ENCODE results near the gene TMEM175.
"Not testable (repeated sequence)": the region's sequence is repeated elsewhere in the genome, so short reads cannot be mapped to it uniquely, and the experiment has no call there.

Gene TMEM175

DNA sequence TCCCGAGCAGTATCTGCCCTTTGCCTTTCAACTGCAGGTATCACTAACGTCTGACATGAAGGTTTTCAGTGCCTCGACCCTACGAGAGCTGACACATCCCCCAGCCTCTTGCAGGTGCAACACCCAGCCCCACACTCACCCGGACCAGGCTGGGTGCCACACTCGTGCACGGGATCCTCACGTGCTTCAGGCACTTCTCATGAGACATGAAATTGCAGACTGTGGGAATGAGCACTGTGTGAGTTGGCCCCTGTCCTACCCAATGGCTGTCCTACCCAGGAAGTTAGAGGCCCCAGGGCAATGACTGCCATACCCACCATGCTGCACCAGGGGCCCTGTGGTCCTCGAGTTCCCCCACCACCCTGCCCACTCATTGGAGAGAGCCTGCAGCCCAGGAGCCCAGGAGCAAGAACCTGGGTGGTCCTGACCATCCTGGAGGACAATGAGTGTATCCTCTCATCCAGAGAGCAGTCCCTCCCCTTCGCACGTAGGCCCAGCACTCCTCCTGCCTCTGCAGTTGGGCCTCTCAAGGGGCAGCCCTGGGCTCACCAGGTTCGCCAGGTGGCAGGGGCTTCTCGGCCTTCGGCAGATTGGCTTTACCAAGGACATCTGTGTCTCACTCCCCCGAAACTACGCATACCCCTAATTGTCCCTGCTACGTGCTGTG is 38.7 kb downstream of the TMEM175 start:
- no peak for DNase-seq (ENCODE audit: low spot score)

DNA sequence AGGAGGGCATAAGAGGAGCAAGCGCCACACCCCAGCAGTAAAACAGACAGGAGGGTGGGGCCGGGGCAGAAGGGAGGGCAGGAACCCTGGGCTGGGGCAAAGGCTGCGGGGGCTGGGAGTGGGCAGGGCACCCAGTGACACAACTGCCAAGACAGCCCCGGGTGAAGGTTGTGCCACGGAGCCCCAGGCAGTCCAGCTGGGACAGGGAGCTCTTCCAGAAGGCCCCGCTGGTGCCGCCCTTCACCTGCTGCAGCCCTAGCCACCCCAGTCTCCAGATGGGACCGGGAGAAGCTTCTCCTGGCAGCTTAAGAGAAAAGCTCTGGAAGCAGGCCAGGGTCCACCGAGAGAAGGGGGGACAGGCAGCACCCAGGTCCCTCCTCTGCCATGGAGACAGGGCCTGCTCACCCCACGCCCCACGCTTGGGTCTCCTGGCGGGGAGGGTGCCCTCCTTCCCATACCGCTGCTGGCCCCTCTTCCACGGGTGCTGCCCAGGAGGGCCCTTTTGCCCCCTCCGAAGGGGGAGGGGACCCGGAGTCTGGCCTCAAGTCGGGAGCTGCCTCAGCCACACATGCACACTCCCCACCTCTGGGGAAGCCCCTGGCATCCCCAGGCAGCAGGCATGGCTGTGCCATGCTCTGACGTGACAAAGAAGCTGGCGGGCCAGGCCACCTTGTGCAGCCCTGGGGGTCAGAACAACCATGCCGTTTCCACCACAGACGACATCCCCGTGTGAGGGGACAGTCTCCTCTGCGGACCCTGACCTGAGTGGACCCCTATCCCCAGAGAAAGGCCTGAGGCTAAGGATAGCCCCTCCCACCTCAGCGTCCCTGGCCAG is 39.6 kb downstream of the TMEM175 start:
- no peak for DNase-seq (ENCODE audit: low spot score)

DNA sequence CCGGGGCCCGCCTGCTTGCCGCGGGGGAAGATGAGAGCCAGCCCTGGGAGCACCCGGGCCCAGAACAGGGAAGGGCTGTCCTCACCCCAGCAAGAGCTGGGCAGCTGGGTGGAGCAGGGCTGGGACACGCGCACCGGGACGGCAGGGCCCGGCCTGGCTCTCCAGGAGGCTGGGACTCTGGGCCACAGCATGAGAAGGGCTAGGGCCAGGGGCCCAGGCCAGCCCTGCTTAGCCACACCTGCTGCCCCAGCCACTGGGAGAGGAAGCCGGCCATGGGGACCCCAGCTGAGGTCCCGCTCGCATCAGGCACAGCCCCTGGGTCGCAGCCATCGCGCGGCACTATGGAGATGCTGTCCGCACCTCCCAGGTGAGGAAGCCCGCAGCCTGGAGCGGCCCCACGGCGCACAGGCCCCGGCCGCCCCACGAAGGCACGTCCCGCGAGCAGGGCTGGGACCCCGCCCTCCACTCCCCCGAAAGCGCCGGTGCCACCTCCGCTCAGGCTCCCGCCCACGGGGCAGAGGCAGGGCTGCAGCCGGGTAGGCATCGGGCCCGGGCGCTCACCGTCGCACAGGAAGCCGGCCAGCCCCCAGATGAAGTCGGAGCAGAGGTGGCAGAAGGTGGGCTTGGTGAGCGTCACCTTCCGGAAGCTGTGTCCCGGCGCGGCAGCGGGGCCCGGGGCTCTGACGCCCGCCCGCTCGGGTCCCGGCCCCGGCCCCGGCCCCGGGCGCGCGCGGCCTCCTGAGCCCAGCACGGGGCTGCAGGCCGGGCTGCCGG is 40.6 kb downstream of the TMEM175 start:
- DNase-seq (ENCODE audit: low spot score) = peak; percentile 27

DNA sequence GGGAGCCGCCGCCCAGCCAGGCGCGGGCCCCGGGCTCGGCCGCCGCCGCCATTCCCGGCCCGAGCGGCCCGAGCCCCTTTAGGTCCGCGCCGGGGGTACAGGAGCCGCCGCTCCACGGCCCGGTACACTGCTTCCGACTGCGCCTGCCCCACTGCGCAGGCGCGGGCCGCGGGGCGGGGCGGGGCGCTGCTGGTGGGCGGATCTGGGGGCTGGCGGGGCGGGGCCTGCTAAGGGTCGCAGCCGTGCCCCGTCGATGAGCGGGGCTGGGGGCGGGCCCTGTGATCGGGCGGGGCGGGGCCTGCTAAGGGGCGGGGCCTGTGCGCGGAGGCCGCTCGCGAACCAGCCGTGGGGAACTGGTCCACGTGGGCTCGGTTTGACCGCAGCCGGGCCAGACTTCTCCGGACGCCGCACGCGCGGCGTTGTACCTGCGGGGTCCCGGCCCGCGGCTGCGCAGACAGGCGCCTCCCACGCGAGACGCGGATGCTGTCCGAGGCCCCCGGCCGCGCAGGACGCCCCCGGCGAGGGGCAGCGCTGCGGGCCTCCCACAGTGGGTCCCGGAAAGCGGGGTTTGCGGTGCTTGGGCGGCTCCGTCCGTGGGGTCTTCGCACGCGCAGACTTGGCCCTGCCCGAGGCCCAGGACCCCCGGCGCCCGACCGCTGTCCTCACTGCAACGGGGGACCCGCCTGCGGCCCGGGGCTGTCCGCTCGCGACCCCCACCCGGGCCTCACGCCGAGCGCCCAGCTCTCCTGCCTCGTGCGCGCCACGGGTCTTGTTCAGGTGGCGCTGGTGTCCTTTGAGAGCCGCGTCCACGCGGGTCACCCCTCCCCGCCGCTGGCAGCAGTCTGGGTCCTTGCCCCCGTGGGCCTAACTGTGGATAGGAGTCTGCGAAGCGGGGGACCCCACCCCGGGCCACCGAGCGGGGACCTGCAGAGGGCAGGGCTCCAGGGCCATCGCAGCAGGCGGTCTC is 41.5 kb downstream of the TMEM175 start, which contains the start of gene DGKQ:
TSS of gene DGKQ (minus strand) at position 139 of the 967 bp plus-strand sequence. CDS start at position 52, 87 bp downstream.
- DNase-seq (ENCODE audit: low spot score) = peak; percentile 87

DNA sequence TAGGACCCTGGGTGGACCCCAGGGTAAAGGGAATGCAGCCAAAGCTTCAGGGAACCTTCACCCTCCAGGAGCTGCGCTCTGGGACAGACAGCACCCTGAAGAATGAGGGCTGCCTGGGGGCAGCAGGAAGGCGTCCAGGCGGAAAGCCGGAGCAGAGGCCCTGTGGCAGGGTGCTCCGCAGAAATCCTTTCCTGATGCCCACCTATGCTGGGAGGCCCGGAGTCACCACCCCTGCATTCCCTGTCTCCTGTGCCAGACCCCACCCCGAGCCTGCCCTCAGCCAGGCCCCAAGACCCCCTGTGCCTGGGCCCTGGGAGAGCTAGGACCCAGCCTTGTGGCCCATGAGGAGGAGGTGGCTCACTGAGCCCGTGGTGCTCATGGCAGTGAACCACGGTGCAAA is 42.4 kb downstream of the TMEM175 start:
- DNase-seq (ENCODE audit: low spot score) = no peak

DNA sequence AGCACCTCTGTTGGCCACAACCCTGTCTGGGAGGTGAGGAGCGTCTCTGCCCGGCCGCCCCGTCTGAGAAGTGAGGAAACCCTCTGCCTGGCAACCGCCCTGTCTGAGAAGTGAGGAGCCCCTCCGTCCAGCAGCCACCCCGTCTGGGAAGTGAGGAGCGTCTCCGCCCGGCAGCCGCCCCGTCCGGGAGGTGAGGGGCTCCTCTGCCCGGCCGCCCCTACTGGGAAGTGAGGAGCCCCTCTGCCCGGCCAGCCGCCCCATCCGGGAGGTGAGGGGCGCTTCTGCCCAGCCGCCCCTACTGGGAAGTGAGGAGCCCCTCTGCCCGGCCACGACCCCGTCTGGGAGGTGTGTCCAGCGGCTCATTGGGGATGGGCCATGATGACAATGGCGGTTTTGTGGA is 43.8 kb downstream of the TMEM175 start:
- not testable (repeated sequence) for DNase-seq (ENCODE audit: low spot score)

DNA sequence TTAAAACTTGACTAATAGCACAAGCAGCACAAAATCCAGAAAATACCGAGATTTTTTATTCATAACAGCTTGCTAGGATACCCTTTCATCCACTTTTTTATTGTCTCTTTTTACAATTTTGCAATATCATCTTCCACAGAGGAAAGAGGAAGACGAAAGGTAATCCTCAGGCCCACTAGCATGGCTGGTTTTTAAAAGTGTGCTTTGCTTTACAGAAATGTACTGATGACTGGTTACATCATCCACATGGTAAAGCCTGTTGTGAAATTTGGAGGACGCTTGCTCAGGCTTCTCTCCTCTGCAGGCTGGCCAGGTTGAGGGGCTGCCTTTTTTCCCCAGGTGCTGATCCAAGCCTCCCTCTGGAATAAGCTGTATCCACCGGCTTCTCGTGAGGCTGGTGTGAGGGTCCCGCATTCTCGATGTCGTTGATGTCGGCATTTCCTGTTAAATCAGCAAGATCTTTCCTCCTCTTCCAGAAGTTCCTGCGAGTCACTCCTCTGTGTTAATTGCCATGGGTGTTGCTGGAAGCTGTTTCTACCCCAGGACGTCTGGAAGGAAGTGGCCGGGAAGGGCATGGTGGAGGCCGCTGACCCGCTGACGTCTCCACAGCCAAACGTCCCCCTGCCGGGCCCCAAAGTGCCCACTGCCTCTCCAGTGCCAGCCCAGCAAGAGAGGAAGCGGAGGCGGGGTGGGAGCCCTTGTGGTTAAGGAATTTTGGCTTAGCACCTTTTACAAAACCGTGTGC is 46.9 kb downstream of the TMEM175 start:
- DNase-seq (ENCODE audit: low spot score) = no peak

DNA sequence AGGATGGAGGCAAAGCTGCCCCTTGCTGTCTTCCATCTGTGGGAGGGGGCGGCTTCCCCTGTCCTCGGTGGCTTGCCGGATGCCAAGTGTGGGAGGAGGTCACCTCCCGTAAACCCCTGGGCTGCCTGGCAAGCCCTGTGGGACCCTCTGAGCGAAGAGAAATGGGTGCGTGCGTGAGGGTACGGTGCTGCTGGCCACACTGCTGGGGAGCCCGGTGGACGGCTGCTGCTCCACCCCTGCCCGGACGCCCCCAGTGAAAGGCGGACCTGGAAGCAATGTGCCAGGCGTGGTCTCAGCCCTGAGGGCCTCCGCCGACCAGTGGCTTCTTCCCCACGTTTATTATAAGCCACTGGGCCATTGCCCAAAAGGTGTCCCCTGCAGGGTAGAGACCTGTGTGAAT is 50.0 kb downstream of the TMEM175 start:
- no peak for DNase-seq (ENCODE audit: low spot score)

DNA sequence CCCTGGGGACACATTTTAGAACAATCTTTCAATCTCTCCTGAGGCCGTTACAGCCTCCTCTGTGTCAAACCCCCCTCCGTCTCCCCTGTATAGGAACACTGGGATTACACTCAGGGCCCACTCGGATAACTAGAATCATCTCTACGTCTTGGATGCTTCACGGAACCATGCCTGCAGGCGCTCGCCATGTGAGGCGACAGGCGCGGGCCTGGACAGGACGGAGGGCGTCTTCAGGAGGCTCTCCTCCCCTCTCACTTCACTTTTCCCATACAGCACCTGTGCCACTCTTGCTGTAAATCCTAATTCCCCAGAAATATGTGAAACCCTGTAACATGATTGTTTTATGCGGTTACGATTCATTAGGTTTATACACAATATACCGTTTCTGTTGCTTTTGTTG is 50.6 kb downstream of the TMEM175 start:
- no peak for DNase-seq (ENCODE audit: low spot score)

DNA sequence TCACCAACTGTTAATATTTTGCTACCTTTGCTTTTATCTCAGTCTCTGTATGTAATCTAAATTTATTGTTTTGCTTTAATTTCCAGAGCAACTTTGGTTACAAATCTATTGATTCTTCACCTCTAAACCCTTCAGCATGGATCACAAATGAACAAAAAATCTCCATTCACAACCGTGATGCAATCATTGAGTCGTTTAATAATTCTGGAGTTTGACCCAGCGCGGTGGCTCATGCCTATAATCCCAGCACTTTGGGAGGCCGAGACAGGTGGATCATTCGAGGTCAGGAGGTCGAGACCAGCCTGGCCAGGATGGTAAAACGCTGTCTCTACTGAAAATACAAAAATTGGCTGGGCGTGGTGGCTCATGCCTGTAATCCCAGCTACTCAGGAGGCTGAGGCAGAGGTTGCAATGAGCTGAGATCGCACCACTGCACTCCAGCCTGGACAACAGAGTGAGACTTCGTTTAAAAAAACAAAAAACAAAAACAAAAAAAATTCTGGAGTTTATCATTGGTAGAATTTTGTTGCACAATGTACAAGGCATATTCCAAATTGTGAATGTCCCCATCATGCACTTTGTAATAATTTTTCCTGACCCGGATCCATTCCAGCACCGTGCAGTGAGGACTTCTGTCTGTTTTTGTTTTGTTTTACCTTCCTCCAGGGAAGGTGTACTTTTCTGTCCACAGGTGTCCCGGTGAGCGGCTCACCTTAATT is 52.2 kb downstream of the TMEM175 start:
- DNase-seq (ENCODE audit: low spot score) = no peak

DNA sequence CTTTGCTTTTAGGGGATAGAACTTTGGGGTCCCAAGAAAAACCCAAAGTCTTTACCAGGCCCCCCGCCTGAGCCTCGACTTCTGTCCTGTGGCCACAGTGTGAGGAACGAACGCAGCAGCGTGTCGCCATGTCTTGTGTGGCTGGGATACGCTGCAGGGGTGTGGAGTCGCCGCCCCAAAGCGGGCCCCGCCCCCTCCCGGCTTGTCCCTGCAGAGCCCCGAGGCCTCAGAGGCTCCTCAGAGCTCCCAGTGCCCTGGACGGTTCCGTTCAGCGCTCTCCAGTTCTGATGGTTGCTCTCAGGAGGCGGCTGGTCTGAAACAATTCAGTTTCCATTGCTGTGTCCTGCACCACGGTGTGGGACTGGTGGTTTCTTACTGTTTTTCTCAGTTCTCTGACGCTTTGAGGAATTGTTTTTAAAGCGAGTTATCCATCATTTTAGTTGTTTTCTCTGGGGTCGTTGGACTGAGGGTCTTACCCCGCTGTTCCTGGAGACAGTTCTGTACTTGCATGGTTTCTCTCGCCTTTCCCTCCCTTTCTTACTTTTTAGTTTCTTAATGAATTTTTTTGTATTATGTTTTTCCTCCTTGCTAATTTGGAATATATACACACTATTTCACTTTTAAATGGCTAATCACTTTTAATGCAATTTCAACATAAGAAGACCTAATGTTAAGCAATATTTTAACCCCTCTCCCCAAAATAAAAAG is 53.0 kb downstream of the TMEM175 start:
- DNase-seq (ENCODE audit: low spot score) = peak; percentile 58

DNA sequence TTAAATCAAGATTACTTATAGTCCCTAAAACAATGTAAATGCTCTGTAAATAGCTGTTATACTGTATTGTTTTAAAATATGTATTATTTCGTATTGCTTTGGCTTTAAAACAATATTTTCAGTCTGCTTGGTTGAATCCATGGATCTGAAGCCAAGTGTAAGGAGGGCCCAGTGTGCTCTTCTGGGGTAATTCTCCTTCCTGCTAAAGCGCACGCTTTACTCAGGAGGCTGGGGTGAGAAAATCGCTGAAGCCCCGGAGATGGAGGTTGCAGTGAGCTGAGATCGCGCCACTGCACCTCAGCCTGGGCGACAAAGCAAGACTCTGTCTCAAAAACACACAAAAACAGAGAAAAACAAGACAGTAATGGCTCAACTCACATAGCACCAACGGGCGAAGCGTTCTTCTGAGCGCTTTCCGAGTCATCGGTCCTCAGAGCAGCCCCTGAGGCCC is 54.2 kb downstream of the TMEM175 start:
- DNase-seq (ENCODE audit: low spot score) = no peak

DNA sequence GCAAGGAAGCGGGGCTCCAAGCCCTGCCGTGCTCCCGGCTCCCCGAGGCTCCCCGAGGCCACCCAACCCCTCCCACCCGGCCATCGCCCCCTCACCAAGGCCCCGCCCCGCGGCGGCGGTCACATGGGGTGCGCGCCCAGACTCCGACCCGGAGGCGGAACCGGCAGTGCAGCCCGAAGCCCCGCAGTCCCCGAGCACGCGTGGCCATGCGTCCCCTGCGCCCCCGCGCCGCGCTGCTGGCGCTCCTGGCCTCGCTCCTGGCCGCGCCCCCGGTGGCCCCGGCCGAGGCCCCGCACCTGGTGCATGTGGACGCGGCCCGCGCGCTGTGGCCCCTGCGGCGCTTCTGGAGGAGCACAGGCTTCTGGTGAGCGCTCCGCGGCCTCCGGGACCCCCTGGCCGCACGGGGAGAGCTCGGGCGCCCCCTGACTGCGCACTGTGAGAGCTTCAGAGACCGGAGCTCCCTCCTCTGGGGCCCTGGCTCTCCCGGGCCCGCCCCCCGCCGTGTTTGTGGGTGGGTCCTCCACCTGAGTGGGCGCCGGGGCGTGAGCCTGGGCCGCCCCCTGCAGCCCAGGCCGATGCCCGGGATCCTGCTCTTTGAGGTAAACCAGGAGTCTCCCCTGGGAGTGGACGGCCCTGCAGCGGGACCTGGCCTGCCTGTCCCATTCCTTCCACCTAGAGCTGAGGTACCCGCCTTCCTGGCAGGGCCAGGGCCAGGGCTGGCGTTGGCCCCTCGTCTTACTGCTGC is 54.8 kb downstream of the TMEM175 start, which contains the start of gene IDUA:
TSS of gene IDUA (plus strand) at position 166 of the 745 bp plus-strand sequence. CDS start at position 207, 41 bp downstream.
- peak; percentile 79 for DNase-seq (ENCODE audit: low spot score)

DNA sequence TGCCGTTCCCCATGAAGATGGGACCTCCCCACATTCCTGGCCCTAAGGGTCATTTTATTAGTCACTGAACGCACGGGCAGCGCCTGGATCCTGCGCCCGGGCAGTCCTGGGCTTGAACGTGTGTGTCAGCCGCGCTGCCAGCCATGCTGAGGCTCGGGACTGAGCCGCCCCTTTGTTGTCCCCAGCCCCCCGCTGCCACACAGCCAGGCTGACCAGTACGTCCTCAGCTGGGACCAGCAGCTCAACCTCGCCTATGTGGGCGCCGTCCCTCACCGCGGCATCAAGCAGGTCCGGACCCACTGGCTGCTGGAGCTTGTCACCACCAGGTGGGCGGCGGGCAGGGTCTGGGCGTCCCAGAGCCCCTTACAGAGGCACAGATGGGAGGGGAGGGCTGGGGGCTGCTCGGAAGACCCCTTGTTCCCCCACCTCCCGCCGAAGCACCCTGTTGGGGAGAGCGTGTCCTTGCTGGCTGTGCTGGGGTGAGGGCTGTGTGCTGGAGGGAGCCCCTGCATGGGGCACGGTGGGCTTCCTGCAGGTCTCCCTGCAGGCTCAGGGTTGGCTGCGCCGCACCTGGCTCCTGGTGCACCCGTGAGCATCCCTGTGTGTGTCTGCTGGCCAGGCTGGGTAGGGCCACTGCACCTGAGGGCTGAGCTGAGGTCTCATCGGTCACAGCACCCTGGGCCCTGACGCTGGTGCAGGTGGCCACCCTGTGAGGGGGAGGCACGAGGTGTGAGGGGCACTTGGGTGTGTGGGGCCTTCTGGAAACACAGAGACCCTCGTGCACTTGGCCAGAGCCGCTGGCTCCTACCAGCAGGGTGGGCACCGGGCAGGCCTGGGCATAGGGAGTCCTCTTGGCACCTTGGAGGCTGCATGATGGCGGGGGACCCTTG is 55.6 kb downstream of the TMEM175 start:
- DNase-seq (ENCODE audit: low spot score) = no peak

DNA sequence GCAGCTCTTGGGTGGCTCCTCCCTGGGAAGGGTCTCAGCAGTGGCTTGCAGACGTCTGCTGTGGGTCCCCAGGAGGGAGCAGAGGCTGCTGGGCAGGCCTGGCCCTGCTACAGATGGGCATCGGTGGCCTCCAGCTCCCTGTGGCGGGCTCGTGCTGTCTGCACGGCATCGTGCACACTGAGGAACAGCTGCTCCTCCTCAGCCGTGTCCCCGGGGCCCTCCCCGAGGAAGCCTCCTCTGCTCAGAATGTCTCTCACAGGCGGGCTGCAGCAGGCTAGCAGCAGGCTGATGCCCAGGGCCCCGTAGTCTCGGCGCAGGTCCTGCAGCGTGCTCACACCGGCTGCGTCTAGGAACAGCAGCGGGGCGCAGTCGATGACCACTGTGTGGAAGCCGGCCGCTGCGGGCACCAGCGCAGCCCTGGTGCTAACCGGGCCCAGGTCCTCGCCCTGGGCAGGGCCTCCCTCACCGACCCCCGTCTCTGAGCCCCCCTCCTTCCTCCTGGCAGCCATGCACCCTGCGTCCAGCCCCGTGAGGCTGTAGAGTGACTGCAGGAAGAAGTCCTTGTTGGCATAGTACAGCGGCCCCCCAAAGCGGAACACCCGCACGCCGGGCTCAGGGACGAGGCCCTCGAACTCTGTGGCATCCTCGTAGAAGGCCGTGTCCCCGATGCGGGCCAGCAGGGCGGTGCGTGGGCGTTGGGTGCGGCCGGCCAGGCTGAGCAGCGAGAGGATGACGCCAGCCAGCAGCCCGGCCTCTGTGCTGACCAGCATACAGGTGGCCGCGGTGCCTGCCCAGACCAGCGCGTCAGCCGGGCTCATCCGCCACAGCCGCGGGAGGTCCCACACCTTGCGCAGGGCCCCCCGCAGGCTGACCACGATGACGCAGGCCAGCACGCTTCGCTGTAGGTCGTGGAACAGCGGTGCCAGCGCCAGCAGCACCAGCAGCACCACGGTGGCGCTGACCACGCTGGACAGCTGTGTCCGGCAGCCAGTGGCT is 56.8 kb downstream of the TMEM175 start:
- DNase-seq (ENCODE audit: low spot score) = no peak

Data from activated CD4-positive, alpha-beta T cell treated with anti-CD3 and anti-CD28 coated beads, Interleukin-2, Interleukin-4, amounts not matched to agents 100 ng/mL and 50 ng/mL, durations not matched to agents 16 hours and 8 hours (primary cell).